Esophagus muscularis mucosa (tissue), 4 donors: ENCODE measurements around the gene C1S.
A peak's percentile ranks its signal among the peaks of the same experiment; 100 is the strongest.

Source experiments
- EP300 ChIP-seq: sonication (generic); formaldehyde crosslinking; IDR thresholded peaks from one replicate; pipeline ENCODE4 v1.6.1; 2017; ENCODE audit warnings: antibody characterized with exemption
- POLR2A ChIP-seq: fragments of 450-650 bp; IDR thresholded peaks from one replicate; pipeline ENCODE4 v1.6.1; 2017; ENCODE audit warnings: antibody characterized with exemption, moderate library complexity, mild to moderate bottlenecking, low read depth
- POLR2AphosphoS5 ChIP-seq, 2 donors: sonication (generic); formaldehyde crosslinking; IDR thresholded peaks; one replicate each; pipeline ENCODE4 v1.6.1; 2017; ENCODE audit warnings: antibody characterized with exemption in 2 of 2
- TF ChIP-seq, protein P1 (sequence below), 3 experiments: fragments of 200-600 bp in 2 of 3; fragments of 450-650 bp in 1 of 3; sonication (generic) in 2 of 3; IDR thresholded peaks; one replicate each; pipeline ENCODE4 v1.5.1; 2017 to 2019; ENCODE audit warnings: antibody characterized with exemption in 3 of 3, mild to moderate bottlenecking in 2 of 3, moderate library complexity in 1 of 3

GRCh38 chr12:7019043-7019569 lies 41.4 kb upstream of the C1S start:
- TF ChIP-seq, protein P1, sequence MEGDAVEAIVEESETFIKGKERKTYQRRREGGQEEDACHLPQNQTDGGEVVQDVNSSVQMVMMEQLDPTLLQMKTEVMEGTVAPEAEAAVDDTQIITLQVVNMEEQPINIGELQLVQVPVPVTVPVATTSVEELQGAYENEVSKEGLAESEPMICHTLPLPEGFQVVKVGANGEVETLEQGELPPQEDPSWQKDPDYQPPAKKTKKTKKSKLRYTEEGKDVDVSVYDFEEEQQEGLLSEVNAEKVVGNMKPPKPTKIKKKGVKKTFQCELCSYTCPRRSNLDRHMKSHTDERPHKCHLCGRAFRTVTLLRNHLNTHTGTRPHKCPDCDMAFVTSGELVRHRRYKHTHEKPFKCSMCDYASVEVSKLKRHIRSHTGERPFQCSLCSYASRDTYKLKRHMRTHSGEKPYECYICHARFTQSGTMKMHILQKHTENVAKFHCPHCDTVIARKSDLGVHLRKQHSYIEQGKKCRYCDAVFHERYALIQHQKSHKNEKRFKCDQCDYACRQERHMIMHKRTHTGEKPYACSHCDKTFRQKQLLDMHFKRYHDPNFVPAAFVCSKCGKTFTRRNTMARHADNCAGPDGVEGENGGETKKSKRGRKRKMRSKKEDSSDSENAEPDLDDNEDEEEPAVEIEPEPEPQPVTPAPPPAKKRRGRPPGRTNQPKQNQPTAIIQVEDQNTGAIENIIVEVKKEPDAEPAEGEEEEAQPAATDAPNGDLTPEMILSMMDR (IDR thresholded peaks at IDR 0.05) = peak in 2 of 3 experiments; percentile 0 to 5
- TF ChIP-seq POLR2AphosphoS5 (IDR thresholded peaks at IDR 0.05) (no peak), POLR2A (no peak), EP300 (no peak)
